NCI-H345 treated with DMSO at 0.1 percent for 48 hours (cell line): ENCODE results near the gene RBP5.

Experiments
- DNase-seq: peaks from one replicate; lab custom pipeline; 2025; ENCODE audit not compliant: unreplicated experiment; lab: John Stamatoyannopoulos, UW

RBP5 gene, protein sequence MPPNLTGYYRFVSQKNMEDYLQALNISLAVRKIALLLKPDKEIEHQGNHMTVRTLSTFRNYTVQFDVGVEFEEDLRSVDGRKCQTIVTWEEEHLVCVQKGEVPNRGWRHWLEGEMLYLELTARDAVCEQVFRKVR

DNA sequence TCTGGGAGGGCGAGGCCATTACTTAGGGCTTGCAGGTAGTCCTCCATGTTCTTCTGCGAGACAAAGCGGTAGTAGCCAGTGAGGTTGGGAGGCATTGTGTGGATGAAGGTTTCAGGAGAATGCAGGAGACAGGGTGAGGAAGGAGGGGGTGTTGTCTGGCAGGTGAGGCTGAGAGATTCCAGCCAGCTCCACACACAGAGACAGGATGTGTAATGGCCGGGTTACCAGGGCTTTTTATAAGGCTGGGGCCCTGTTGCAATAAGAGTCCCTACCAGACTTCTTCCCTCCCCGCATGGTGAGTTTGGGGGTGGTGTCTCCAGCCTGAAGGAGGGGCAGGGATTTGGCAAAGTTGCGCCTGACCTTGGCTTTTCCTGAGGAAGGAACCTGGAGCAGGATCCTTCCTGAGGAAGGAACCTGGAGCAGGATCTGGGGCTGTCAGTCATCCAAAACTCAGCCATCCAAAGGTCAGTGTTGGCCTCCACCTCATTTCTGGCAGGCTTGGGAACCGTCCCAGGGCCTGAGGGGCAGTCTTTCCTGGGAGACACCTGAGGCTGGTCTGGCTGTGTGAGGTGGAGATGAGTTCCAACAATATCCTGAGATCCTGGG, at the start of gene RBP5:
RBP5 (minus strand) TSS at position 209 of the 606 bp plus-strand sequence; CDS start at position 95, 114 bp downstream.
- no peak for DNase-seq

DNA sequence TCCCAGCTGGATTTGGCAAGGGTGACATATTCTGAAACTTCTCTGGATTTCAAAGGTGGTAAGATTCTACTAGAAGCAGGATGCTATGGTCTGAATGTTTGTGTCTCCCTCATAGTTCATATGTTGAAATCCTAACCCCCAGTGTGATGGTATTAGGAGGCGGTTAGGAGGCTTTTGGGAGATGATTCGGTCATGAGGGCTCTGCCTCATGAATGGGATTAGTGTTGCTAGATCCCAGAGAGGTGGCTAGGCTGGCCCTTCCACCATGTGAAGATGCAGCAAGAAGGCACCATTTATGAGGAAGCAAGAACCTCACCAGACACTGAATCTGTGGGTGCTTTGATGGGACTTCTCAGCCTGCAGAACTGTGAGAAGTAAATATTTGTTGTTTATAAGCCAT, 49.8 kb upstream of the RBP5 start:
- DNase-seq, result no peak

DNA sequence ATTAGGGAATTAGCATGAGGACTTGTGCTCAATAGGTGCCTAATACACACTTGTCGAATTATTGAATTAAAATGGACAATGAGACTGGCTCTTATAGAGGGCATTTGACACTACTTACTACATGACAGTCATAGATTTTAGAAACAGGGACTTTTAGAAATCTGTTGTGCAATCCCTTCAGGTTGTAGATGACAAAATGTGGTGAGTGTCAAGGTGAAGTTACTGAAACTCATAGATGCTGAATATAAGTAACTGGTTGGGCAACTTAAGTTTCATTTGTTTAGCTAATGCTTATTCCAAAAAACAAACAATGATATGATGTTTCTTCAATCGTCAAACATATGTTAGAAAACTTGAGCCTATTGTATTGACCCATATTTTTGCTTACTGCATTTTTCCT, 47.9 kb upstream of the RBP5 start:
- DNase-seq, result no peak

DNA sequence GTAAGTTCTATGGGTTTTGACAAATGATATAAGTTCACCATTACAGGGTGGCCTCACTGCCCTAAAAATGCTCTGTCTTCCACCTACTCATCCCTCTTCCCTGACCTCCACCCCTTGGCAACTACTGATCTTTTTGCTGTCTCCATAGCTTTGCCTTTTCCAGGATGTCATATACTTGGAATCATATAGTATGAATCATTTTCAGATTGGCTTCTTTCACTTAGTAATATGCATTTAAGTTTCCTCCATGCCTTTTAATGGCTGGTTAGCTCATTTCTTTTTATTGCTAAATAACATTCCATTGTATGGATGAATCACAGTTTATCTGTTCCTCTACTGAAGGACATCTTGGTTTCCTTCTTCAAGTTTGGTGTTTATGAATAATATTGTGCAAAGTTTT, 46.8 kb upstream of the RBP5 start:
- no peak for DNase-seq

DNA sequence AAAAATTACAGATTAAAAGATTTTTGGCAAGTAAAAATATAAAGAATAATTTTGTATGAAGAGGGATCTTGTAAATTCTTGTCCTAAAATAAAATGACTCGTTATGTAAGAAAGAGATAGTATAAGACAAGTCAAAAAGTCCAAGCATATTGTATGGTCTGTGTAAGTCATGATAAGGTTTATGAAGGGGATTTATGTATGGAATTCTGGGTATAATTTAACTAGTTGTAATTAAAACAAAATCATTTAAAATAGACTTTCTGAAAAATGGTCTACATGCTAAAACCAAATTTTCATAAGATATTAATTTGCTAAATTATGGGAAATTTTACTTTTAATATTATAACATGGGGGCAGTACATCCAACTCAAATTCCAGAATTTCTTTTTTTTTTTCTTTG, 43.2 kb upstream of the RBP5 start:
- DNase-seq, result no peak

DNA sequence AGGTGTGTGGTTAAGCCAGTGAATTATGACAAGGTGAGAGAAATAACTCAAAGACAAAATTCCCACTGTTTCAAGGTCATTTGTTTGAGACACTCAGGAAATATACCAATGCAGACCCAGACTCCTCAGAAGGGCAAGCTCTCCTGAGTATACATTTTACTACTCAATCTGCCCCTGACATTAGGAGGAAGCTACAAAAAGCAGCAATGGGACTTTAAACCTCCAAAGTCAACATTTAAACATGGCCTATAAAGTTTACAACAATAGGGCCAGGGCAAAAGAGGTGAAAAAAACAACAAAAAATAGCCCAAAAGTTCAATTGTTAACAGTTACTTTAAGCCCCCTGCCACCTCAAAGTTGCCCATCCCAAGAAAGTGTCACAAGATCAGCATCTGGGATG, 41.3 kb upstream of the RBP5 start:
- DNase-seq, result no peak

DNA sequence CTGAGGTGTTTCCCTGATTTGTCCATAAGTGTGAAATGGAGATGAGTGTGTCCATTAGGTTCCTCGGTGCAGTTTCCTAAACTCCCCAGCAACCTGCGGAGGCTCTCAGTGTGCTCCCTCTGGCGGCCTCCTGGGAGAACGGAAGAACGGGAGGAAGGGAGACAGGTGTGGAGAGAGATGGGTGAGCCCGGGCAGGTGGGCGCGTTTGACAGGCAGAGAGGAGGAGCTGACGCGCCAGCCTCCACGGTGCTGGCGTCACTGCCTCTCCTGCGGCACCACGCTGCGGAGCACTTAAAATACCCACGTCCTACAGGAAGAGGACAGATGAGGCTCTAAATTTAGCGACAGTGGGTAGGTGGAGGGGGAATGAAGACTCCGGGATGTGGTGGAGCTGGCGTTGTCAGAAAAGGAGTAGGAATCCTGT, 34.0 kb upstream of the RBP5 start:
- DNase-seq, result peak; percentile 86

DNA sequence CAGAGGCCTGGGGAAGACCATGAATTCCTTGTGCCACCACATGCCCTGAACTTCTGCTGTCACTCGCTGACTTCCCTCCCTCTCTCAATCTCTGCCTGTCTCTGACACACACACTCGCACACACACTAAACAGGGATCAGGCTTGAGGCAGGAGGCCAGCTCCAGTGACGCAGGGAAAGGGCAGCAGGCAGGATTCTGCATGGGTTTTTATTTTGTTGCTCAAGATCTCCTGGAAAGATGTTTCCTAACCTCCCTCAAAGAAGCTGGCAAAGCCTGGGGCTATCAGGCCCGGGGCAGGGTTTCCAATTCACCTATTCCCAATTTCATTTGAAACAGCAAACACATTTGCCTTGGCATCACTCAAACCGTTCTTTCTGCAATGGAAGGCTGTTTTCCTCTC, 33.1 kb upstream of the RBP5 start:
- DNase-seq, result no peak

DNA sequence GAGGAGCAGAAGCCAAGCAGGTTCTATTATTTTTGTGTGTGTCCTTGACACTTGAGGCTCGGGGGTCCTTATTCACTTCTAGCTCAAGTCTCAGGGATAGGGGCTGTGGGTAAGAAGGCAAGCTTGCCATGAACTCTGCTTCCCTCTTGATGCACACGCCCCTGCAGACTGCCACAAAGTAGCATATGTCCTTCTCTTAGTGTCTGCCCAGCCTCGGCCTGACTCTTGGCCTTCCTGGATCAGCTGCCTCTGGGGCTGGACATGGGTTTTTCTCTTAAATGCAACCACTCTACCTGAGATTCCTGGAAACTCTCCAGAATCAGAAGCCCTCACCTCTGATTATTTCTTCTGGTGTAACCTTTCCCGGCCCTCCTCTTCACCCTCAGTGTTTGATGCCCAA, 32.6 kb upstream of the RBP5 start:
- DNase-seq, result no peak

DNA sequence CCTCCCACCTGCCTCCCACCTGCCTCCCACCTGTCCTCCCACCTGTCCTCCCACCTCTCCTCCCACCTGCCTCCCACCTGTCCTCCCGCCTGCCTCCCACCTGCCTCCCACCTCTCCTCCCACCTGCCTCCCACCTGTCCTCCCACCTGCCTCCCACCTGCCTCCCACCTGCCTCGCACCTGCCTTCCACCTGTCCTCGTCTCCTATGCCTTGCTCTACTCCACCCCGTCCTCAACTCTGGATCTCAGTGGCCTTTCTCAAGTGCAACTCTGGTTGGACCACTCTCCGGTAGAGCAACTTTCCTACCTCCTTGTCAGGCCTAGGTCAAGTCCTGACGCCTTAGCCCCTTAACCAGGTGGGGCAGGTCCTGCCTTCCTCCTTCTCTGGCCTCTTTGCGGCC, 31.5 kb upstream of the RBP5 start:
- DNase-seq, result no peak

DNA sequence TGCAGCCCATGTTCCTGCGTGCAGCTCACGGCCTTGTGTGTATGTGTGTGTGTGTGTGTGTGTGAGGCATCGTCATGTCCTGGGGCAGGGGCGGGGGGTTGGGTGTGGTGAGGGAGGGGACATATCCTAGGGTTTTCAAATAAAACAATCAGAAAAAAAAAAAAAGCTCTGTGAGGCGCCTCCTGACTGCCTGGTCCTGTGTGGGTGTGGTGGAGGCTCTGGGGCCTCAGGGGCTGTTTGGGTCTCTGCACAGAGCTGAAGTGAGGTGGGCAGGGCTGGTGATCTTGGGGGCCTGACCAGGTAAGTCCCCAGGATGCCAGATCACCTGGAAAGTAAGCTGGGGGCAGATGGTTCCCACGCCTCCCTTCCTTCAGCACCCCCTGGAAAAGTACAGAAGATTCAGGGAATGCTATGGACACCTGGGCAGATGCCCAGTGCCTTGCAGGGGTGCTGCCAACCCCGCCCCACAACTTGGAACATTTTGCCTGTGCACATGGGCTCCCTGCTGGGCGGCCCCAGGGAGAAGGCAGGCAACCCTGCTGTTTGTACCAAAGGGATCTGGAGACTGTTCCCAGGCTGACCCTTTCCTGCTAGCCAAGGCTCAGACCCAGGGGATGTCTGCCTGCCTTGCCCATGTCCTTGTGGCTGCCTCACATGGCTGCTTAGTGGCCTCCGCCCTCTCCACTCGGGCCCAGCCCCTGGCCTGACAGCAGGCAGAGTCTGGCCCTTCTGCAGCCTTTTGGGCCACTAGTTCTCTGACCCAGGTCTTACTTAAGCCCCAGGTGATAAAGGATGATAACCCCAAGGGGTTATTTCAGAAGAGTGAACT, 30.3 kb upstream of the RBP5 start:
- no peak for DNase-seq

DNA sequence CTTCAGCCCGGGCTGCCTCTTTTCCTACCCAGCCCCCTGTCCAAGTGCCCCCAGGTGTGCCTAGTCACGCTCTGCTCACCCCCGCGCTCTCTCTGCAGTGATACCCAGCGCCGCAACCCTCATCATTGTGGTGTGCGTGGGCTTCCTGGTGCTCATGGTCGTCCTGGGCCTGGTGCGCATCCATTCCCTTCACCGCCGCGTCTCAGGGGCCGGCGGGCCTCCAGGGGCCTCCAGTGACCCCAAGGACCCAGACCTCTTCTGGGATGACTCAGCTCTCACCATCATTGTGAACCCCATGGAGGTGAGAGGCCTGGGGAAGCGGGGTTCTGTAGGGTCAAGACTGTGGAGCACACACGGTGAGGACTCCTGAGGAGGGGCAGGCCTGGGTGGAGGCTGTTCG, 28.7 kb upstream of the RBP5 start:
- no peak for DNase-seq

DNA sequence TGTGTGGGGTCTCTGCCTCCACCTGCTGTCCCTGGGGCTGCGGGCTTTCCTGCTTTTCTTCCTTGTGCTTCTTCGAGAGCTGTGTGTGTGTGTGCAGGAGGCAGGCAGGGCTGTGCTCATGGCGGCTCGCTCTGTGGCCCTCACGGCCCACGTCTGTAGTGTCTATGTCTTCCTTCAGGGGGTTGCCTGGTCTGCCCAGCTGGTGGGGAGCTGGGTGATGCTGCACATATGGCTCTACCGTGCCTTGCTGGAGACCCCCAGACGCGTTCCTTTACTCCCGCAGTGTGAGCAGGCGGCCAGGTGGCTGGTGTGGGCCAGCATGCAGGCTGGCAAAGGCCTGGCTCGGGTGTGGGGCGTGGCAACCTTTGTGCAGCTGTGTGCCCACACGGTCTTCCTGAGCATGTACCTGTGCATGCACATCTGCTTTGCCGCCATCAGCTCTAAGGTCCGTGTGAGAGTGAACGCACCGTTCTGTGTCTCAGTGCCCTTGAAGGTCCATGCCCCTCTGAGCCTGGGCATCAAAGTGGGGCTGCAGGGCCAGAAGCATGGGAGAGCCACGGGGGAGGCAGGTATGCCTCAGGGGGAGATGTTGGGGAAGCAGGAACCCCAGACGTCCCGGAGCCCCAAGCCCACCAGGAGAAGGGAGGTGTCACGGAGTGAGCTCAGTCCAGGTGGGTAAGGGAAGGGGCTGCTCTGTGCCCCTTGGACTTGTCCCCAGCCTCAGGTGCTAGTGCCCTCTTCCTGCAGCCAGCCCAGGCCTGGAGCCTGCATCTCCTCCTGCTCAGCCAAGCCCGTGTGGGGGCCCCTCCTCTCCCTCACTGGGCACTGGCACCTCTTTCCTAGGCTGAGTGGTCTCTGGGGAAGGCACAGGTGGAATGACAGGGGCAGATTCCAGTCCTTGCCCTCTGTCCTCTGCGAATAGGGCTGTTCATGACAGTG, 27.8 kb upstream of the RBP5 start:
- no peak for DNase-seq

DNA sequence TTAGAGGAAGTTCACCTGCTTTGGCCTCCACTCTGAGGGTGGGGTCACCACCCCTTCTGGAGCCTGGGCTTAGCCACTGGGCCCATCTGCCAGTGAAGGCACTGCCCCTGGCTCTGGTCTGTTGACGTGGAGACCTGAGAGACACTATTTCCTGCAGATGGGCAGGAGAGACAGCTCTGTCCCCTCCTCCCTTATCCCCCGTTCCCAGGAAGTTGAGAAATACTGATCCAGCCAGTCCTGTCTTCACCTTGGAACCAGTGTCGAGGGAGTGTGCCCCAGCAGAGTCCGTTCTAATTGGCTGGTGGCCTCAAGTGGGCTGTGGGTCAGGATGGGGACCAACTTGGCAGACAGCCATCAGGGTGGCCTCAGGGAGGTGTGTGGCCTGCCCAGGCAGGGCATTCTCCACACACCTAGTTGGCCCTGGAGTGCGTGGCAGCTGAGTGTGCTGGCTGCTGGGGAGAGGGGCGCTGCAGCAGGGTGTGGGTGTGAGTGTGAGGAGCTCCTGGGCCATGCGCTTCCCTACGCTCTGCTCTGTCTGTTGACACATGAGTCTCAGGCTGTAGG, 26.9 kb upstream of the RBP5 start:
- no peak for DNase-seq

DNA sequence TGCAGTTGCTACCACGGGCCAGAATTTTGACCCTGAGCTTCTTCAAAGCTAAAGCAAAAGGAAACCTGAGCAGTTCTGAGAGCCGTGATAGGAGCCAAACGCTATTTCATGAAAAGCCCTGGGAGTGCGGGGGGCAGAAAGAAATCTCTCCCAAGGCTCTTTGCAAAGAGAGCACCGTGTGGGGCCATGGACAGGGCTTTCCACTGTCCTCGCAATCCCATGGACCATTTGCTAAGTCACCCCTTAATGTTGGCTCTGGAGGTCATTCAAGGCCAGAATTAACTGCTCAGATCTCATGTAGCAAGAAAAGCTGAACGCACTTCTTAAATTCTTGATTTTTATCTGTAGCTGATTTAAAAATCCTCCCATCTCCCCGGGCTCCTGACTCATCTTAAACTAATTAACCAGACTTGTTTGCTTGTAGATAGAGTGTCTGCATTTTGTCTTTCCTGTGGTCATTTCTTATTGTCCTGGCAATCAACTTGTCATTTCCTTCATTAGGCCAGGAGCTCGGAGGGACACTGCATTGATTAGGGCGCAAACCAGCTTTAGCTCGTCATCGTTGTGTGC, 26.3 kb upstream of the RBP5 start:
- DNase-seq, result no peak

DNA sequence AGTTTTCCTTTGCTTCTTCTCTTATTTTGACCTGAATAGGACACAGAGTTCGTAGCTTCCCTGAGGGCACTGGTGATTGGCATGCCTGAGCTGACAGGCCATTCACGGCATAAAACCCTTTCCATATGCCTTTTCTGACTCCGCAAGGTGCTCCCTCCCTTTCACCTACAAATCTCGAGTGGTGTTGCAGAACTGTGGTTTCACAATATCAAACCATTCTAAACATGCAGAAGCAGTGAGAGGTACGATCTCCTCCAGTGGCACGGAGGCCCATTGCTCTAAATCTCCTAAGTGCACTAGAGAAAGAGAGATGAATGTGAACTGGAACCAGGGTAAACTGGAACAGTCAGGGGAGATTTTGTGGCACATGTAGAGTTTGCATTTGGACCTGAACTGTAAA, 25.4 kb upstream of the RBP5 start:
- no peak for DNase-seq

DNA sequence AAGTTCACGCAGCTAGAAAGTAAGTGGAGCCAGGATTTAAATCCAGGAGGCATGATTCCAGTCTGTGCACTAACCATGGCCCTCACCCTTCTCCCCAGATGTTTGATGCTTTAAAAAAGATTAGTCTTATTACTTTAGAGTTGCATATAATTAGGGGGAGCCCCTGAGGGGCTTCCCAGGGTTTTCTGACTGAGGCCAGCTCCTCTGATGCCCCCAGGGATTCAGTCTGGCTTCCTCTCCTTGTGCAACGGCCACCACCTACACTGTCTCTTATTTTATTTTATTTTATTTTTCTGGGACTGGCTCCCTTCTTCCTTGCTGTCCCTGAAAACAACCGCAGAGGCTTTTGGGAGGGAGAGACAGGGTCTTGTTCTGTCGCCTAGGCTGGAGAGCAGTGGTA, 24.1 kb upstream of the RBP5 start:
- no peak for DNase-seq

DNA sequence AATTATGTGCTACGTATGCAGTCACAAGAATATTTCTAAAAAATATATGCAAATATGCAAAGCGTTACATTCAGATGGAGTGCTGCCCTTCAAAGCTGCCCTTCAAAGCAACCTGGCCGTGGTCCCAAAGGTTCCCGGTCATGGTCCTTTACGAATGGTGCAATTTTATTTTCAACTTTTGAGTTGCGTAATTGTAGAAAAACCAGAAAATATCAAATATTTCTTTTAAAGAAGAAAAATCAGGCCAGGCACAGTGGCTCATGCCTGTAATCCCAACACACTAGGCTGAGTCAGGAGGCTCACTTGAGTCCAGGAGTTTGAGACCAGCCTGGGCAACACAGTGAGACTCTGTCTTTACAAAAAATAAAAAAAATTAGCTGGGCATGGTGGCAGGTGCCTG, 22.8 kb upstream of the RBP5 start:
- DNase-seq, result no peak

DNA sequence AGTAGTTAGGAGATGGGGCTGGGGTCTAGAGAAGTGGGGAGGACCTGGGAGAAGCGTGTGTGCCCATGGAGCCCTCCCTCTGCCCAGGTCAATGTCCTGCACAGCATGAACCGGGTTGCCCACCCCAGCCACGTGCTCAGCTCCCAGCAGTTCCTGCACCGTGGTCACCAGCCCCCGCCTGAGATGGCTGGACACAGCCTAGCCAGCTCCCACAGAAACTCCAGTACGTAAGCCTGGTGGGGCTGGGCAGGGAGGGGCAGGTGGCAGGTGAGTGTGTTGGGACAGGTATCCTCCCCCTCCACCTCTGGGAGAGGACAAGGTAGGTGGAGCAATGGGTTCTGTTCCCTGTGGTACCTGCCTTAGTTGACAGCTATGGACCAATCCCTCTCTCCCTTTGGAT, 22.2 kb upstream of the RBP5 start:
- no peak for DNase-seq

DNA sequence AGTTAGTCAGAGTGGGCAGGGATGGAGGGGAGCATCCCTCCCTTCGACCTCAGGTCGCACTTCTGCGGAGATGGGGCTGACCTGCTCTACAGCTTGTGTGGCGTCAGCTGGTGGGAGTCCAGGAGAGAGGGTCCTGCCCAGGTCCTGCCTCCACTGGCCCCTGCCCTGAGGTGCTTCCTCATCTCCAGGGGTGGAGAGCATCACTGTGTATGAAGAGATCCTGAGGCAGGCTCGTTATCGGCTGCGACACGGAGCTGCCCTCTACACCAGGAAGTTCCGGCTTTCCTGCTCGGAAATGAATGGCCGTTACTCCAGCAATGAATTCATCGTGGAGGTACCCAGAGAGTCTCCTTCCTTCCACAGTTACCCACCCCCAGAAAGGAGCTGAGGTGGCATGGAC, 21.7 kb upstream of the RBP5 start:
- DNase-seq, result no peak

DNA sequence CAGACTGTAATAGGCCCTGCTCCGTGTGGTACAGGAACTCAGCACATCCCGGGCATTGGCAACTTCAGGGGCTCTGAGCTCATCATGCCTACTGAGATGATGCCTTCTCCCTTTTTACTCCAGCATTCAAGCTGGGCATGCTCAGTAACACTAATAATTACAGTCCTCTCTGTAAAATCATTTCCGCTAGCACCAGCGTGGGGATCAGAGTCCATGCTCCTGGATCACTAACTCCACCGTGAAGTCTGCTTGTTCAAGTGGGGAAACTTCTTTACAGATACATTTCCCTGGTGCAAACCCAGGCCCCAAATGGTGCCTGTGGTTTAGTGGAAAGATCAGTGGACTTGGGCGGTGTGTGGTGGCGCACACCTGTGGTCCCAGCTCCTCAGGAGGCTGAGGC, 18.2 kb upstream of the RBP5 start:
- DNase-seq, result no peak
